H9 (cell line): Measurements from ENCODE around the gene NCBP1. TPM values are rescaled to one million over a fixed set of nuclear protein-coding genes. Genes with fewer than 3 reads are reported as not detected.

Experiments
- DNase-seq: peaks from one replicate; pipeline ENCODE4 v3.0.0-alpha.2; 2017
- H2AFZ ChIP-seq: one replicate; pipeline ENCODE4 v1.6.1; 2013; ENCODE audit warnings: mild to moderate bottlenecking, low read length, control low read depth, moderate library complexity
- H2AK5ac ChIP-seq: 2 replicates; pipeline ENCODE4 v1.6.1; 2013; ENCODE audit warnings: low read length, control low read depth, mixed read lengths; ENCODE audit not compliant: insufficient read length
- H2BK120ac ChIP-seq: one replicate; pipeline ENCODE4 v1.6.1; 2013; ENCODE audit warnings: low read depth, mild to moderate bottlenecking, low read length, control low read depth, inconsistent platforms; ENCODE audit not compliant: poor library complexity, severe bottlenecking
- H2BK12ac ChIP-seq: 2 replicates; pipeline ENCODE4 v1.6.1; 2013; ENCODE audit warnings: low read length, control low read depth, mixed read lengths, low read depth; ENCODE audit not compliant: insufficient read length
- H2BK15ac ChIP-seq: 2 replicates; pipeline ENCODE4 v1.6.1; 2013; ENCODE audit warnings: low read depth, low read length, control low read depth
- H2BK20ac ChIP-seq: one replicate; pipeline ENCODE4 v1.6.1; 2013; ENCODE audit warnings: low read depth, mild to moderate bottlenecking, low read length, control low read depth, inconsistent platforms; ENCODE audit not compliant: poor library complexity, severe bottlenecking
- H2BK5ac ChIP-seq: 2 replicates; pipeline ENCODE4 v1.6.1; 2013; ENCODE audit warnings: low read length, control low read depth, mixed read lengths; ENCODE audit not compliant: insufficient read length
- H3K14ac ChIP-seq: 2 replicates; pipeline ENCODE4 v1.6.1; 2013; ENCODE audit warnings: low read length, control low read depth; ENCODE audit not compliant: insufficient read depth
- H3K18ac ChIP-seq: 2 replicates; pipeline ENCODE4 v1.6.1; 2013; ENCODE audit warnings: low read depth, mild to moderate bottlenecking, mixed read lengths, low read length, control low read depth; ENCODE audit not compliant: insufficient read length
- H3K23ac ChIP-seq: 2 replicates; pipeline ENCODE4 v1.6.1; 2013; ENCODE audit warnings: low read length, control low read depth, mixed read lengths, low read depth; ENCODE audit not compliant: insufficient read length
- H3K23me2 ChIP-seq: 2 replicates; pipeline ENCODE4 v1.6.1; 2013; ENCODE audit warnings: low read depth, mild to moderate bottlenecking, mixed read lengths, low read length, control low read depth; ENCODE audit not compliant: insufficient read length, poor library complexity, severe bottlenecking
- H3K27ac ChIP-seq: 2 replicates; pipeline ENCODE4 v1.5.1; 2013; ENCODE audit warnings: low read length, control low read depth, mixed read lengths, low read depth; ENCODE audit not compliant: insufficient read length
- H3K27me3 ChIP-seq: 2 replicates; pipeline ENCODE4 v1.6.1; 2013; ENCODE audit warnings: low read length, control low read depth, inconsistent platforms; ENCODE audit not compliant: insufficient read depth
- H3K4ac ChIP-seq: 2 replicates; pipeline ENCODE4 v1.6.1; 2013; ENCODE audit warnings: low read depth, mild to moderate bottlenecking, control low read depth, inconsistent platforms, low read length, moderate library complexity
- H3K4me1 ChIP-seq: 2 replicates; pipeline ENCODE4 v1.6.1; 2013; ENCODE audit warnings: low read length, control low read depth, inconsistent platforms; ENCODE audit not compliant: insufficient read depth
- H3K4me2 ChIP-seq: 2 replicates; pipeline ENCODE4 v1.6.1; 2013; ENCODE audit warnings: low read length, control low read depth, mixed read lengths; ENCODE audit not compliant: insufficient read length, insufficient read depth
- H3K56ac ChIP-seq: 2 replicates; pipeline ENCODE4 v1.6.1; 2013; ENCODE audit warnings: low read depth, mild to moderate bottlenecking, mixed read lengths, low read length, control low read depth; ENCODE audit not compliant: insufficient read length
- H3K79me1 ChIP-seq: 2 replicates; pipeline ENCODE4 v1.6.1; 2013; ENCODE audit warnings: low read depth, mild to moderate bottlenecking, moderate library complexity, low read length, control low read depth, inconsistent platforms; ENCODE audit not compliant: insufficient read depth, poor library complexity, severe bottlenecking
- H3K79me2 ChIP-seq: 2 replicates; pipeline ENCODE4 v1.6.1; 2013; ENCODE audit warnings: low read length, control low read depth, inconsistent platforms; ENCODE audit not compliant: insufficient read depth
- H3K9ac ChIP-seq: 2 replicates; pipeline ENCODE4 v1.6.1; 2013; ENCODE audit warnings: low read length, control low read depth, mixed read lengths; ENCODE audit not compliant: insufficient read length; ENCODE audit errors: extremely low read depth
- H3K9me3 ChIP-seq: one replicate; pipeline ENCODE4 v1.6.1; 2013; ENCODE audit warnings: low read depth, low read length, inconsistent platforms; ENCODE audit not compliant: control insufficient read depth
- H3T11ph ChIP-seq: one replicate; pipeline ENCODE4 v1.6.1; 2013; ENCODE audit warnings: mild to moderate bottlenecking, low read length, control low read depth, inconsistent platforms
- H4K20me1 ChIP-seq: one replicate; pipeline ENCODE4 v1.6.1; 2013; ENCODE audit not compliant: control insufficient read depth, insufficient read length, insufficient read depth
- H4K5ac ChIP-seq: 2 replicates; pipeline ENCODE4 v1.6.1; 2013; ENCODE audit warnings: low read depth, mild to moderate bottlenecking, mixed read lengths, low read length, control low read depth; ENCODE audit not compliant: insufficient read length
- H4K8ac ChIP-seq: replicated peaks from 2 replicates; pipeline ENCODE4 v1.6.1; 2013; ENCODE audit warnings: low read length, control low read depth, mixed read lengths, low read depth; ENCODE audit not compliant: insufficient read length
- H4K91ac ChIP-seq: 2 replicates; pipeline ENCODE4 v1.6.1; 2013; ENCODE audit warnings: low read depth, mild to moderate bottlenecking, moderate library complexity, mixed read lengths, low read length, control low read depth; ENCODE audit not compliant: insufficient read length
- H3K27ac Mint-ChIP-seq, 3 experiments: 2 replicates in 2 of 3; 3 replicates in 1 of 3; pipeline ENCODE4 v1.8.0; 2020 to 2021; ENCODE audit warnings: mixed read lengths in 3 of 3, mild to moderate bottlenecking in 1 of 3, moderate library complexity in 1 of 3
- H3K27me3 Mint-ChIP-seq: 2 replicates; pipeline ENCODE4 v1.8.0; 2021; ENCODE audit warnings: low read depth, mild to moderate bottlenecking, moderate library complexity, mixed read lengths
- H3K36me3 Mint-ChIP-seq, 3 experiments: 2 replicates in 2 of 3; 3 replicates in 1 of 3; pipeline ENCODE4 v1.8.0; 2020 to 2021; ENCODE audit warnings: low read depth in 3 of 3, mixed read lengths in 3 of 3; ENCODE audit not compliant: insufficient read depth in 1 of 3
- H3K4me1 Mint-ChIP-seq, 2 experiments: 2 replicates each; pipeline ENCODE4 v1.8.0; 2020; ENCODE audit warnings: mixed read lengths in 2 of 2
- H3K4me3 Mint-ChIP-seq, 2 experiments: 2 replicates in 1 of 2; 3 replicates in 1 of 2; pipeline ENCODE4 v1.8.0; 2020 to 2021; ENCODE audit warnings: mild to moderate bottlenecking in 2 of 2, mixed read lengths in 2 of 2, moderate library complexity in 1 of 2
- H3K9me3 Mint-ChIP-seq, 2 experiments: 2 replicates in 1 of 2; 3 replicates in 1 of 2; pipeline ENCODE4 v1.8.0; 2020; ENCODE audit warnings: mild to moderate bottlenecking in 2 of 2, mixed read lengths in 2 of 2, moderate library complexity in 1 of 2
- WGBS: extraction: QIAGEN DNeasy Blood & Tissue Kit; methylation state at CpG from one replicate; pipeline ENCODE4 v1.1.7; 2013; ENCODE audit warnings: missing lambda C conversion rate, low lambda C conversion rate, mixed read lengths; ENCODE audit not compliant: insufficient read length; ENCODE audit errors: extremely low coverage; 5-methylcytosine and 5-hydroxymethylcytosine counted together
- total RNA-seq: library from RNA; stranded (reverse); gene quantifications from 2 replicates; pipeline ENCODE4 v1.2.1, GENCODE V29; 2021
- TF ChIP-seq, protein P1 (sequence below): fragments of 200-600 bp; sonication (generic); conservative IDR thresholded peaks from 3 replicates; pipeline ENCODE4 v1.8.0; 2021; ENCODE audit warnings: antibody characterized with exemption, mild to moderate bottlenecking

Gene NCBP1
- total RNA-seq, 1 experiment from 2014 or later = 55.7 TPM

DNA sequence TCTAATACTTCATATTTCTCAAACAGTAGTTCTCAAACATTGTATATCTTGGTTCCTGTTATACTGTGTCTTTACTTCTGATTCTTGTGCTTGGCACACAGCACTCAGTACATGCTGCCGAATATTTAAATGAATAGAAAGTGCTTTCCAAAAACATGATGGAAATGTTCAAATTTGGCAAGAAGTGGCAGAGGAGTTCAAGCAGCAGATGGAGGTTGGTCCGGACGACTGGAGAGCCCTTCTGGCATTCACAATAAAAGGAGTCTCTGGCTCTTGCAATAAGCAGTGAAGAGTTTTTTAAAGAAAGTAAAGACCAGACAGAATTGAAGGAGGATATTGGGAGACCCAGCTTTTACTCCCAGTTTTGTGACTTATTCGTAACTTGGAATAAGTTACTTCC is 36.7 kb upstream of the NCBP1 start:
- no peak overlapping the region for H2BK15ac ChIP-seq
- WGBS = no CpG with 5 or more reads among the region's 4 CpGs

More for the DNA sequence above, 36.7 kb upstream of the NCBP1 start:
- no peak overlapping the region for H2BK5ac ChIP-seq
- no peak for DNase-seq
- H3K9me3 ChIP-seq = no peaks in the 10 kb centered on the region
- no peak overlapping the region for H3K9ac ChIP-seq
- no peak overlapping the region for H2AFZ ChIP-seq
- H4K8ac ChIP-seq = no peak overlapping the region
- H2AK5ac ChIP-seq = no peak overlapping the region
- no peak overlapping the region for H3K27ac ChIP-seq
- no peaks in the 10 kb centered on the region; the same call in 1 of the 2 replicates for H3K4me1 ChIP-seq
- H3K79me2 ChIP-seq = no peaks in the 10 kb centered on the region
- no peak overlapping the region for H3K4ac ChIP-seq
- H3K18ac ChIP-seq = no peak overlapping the region
- no peak overlapping the region for H3K27ac Mint-ChIP-seq
- H3T11ph ChIP-seq = no peak overlapping the region
- H3K4me1 Mint-ChIP-seq = peaks cover 4% of the 10 kb centered on the region in 2 experiments
- H2BK12ac ChIP-seq = no peak overlapping the region
- no peak overlapping the region for H4K5ac ChIP-seq
- H3K23me2 ChIP-seq = no peaks in the 10 kb centered on the region
- H3K9me3 Mint-ChIP-seq = no peaks in the 10 kb centered on the region
- H3K23ac ChIP-seq = no peak overlapping the region
- H4K20me1 ChIP-seq = no peaks in the 10 kb centered on the region
- H3K4me2 ChIP-seq = no peak overlapping the region
- H4K91ac ChIP-seq = no peak overlapping the region
- H3K4me3 Mint-ChIP-seq = no peak overlapping the region
- H3K36me3 Mint-ChIP-seq = peaks cover 5 to 23% (median 18%) of the 10 kb centered on the region in 3 experiments; a peak in 5 of 7 replicates
- no peak overlapping the region for H2BK20ac ChIP-seq
- no peaks in the 10 kb centered on the region for H3K27me3 Mint-ChIP-seq
- H2BK120ac ChIP-seq = no peak overlapping the region
- H3K14ac ChIP-seq = no peak overlapping the region
- no peaks in the 10 kb centered on the region for H3K79me1 ChIP-seq
- TF ChIP-seq, protein P1, sequence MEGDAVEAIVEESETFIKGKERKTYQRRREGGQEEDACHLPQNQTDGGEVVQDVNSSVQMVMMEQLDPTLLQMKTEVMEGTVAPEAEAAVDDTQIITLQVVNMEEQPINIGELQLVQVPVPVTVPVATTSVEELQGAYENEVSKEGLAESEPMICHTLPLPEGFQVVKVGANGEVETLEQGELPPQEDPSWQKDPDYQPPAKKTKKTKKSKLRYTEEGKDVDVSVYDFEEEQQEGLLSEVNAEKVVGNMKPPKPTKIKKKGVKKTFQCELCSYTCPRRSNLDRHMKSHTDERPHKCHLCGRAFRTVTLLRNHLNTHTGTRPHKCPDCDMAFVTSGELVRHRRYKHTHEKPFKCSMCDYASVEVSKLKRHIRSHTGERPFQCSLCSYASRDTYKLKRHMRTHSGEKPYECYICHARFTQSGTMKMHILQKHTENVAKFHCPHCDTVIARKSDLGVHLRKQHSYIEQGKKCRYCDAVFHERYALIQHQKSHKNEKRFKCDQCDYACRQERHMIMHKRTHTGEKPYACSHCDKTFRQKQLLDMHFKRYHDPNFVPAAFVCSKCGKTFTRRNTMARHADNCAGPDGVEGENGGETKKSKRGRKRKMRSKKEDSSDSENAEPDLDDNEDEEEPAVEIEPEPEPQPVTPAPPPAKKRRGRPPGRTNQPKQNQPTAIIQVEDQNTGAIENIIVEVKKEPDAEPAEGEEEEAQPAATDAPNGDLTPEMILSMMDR = no peak
- H3K27me3 ChIP-seq = no peaks in the 10 kb centered on the region
- H3K56ac ChIP-seq = no peak overlapping the region
